Neural progenitor cell (in vitro differentiated cells): ENCODE results near the gene SBF1. TPM values are rescaled to one million over a fixed set of nuclear protein-coding genes. Genes with fewer than 3 reads are reported as not detected.

Source experiments
- DNase-seq: peaks from one replicate; pipeline ENCODE4 v3.0.0-alpha.2; 2016; ENCODE audit warnings: low spot score
- H2AFZ ChIP-seq: fragments of 200-600 bp; sonication (generic); replicated peaks from 2 replicates; pipeline ENCODE4 v1.6.1; 2016; ENCODE audit warnings: antibody characterized with exemption
- H3F3A ChIP-seq: fragments of 200-600 bp; sonication (generic); 2 replicates; pipeline ENCODE4 v1.6.1; 2016; ENCODE audit warnings: antibody characterized with exemption, low read depth
- H3K27ac ChIP-seq: fragments of 200-600 bp; sonication (generic); 2 replicates; pipeline ENCODE4 v1.5.1; 2016; ENCODE audit warnings: mild to moderate bottlenecking
- H3K27me3 ChIP-seq: fragments of 200-600 bp; sonication (generic); 2 replicates; pipeline ENCODE4 v1.6.1; 2016; ENCODE audit warnings: mild to moderate bottlenecking, moderate library complexity
- H3K36me3 ChIP-seq: fragments of 200-600 bp; sonication (generic); 2 replicates; pipeline ENCODE4 v1.5.1; 2016
- H3K4me1 ChIP-seq: fragments of 200-600 bp; sonication (generic); 2 replicates; pipeline ENCODE4 v1.6.1; 2016; ENCODE audit warnings: mixed run types
- H3K4me2 ChIP-seq: fragments of 200-600 bp; sonication (generic); 2 replicates; pipeline ENCODE4 v1.6.1; 2016
- H3K4me3 ChIP-seq: fragments of 200-600 bp; sonication (generic); 2 replicates; pipeline ENCODE4 v1.5.1; 2016
- H3K79me2 ChIP-seq: fragments of 200-600 bp; sonication (generic); 2 replicates; pipeline ENCODE4 v1.6.1; 2016; ENCODE audit warnings: low read depth
- H3K9ac ChIP-seq: fragments of 200-600 bp; sonication (generic); 2 replicates; pipeline ENCODE4 v1.6.1; 2016
- H3K9me3 ChIP-seq: fragments of 200-600 bp; sonication (generic); 2 replicates; pipeline ENCODE4 v1.5.1; 2016; ENCODE audit warnings: low read depth
- H4K20me1 ChIP-seq: fragments of 200-600 bp; sonication (generic); 2 replicates; pipeline ENCODE4 v1.6.1; 2016; ENCODE audit warnings: low read depth
- H3K27ac Mint-ChIP-seq: 3 replicates; pipeline ENCODE4 v1.8.0; 2021; ENCODE audit warnings: mixed read lengths
- H3K27me3 Mint-ChIP-seq: 2 replicates; pipeline ENCODE4 v1.8.0; 2022; ENCODE audit warnings: low read depth, mild to moderate bottlenecking, inconsistent platforms, moderate library complexity, mixed read lengths; ENCODE audit not compliant: insufficient read depth
- H3K36me3 Mint-ChIP-seq: 3 replicates; pipeline ENCODE4 v1.8.0; 2021; ENCODE audit warnings: mixed read lengths
- H3K4me1 Mint-ChIP-seq: 3 replicates; pipeline ENCODE4 v1.8.0; 2021; ENCODE audit warnings: mixed read lengths
- H3K4me3 Mint-ChIP-seq: 3 replicates; pipeline ENCODE4 v1.8.0; 2021; ENCODE audit warnings: mild to moderate bottlenecking, moderate library complexity, mixed read lengths
- H3K9me3 Mint-ChIP-seq: 3 replicates; pipeline ENCODE4 v1.8.0; 2020; ENCODE audit warnings: mixed read lengths
- CTCF ChIP-seq: fragments of 200-600 bp; sonication (generic); IDR thresholded peaks from 2 replicates; pipeline ENCODE4 v1.5.1; 2017; ENCODE audit warnings: antibody characterized with exemption, mild to moderate bottlenecking
- EZH2 ChIP-seq: fragments of 200-600 bp; sonication (generic); IDR thresholded peaks from 2 replicates; pipeline ENCODE4 v1.6.1; 2017; ENCODE audit warnings: antibody characterized with exemption, mild to moderate bottlenecking, moderate library complexity
- EZH2phosphoT487 ChIP-seq: fragments of 200-600 bp; sonication (generic); IDR thresholded peaks from 2 replicates; pipeline ENCODE4 v1.6.1; 2017; ENCODE audit warnings: antibody characterized with exemption
- total RNA-seq: library from RNA; depleted of rRNA; stranded (reverse); fragments of >200 nt; gene quantifications from 2 replicates; pipeline ENCODE4 v1.2.3, GENCODE V29; 2015; ENCODE audit warnings: low replicate concordance

The SBF1 gene
- total RNA-seq, 1 donor from 2014 or later, result 25.8 TPM

- no peaks in the 10 kb centered on the region for H4K20me1 ChIP-seq
- H3K27ac ChIP-seq, result no peak overlapping the region
- no peaks in the 10 kb centered on the region for H3K9me3 Mint-ChIP-seq
- no peaks in the 10 kb centered on the region for H3K9me3 ChIP-seq
- H3K4me3 Mint-ChIP-seq, result no peak overlapping the region
- H2AFZ ChIP-seq, result no peak overlapping the region
- no peaks in the 10 kb centered on the region for H3F3A ChIP-seq
- H3K9ac ChIP-seq, result no peak overlapping the region
- H3K27me3 ChIP-seq, result no peaks in the 10 kb centered on the region
- no peak for DNase-seq
- H3K4me1 Mint-ChIP-seq, result no peaks in the 10 kb centered on the region
- H3K36me3 ChIP-seq, result peaks cover 7% of the 10 kb centered on the region
- no peak overlapping the region for H3K4me2 ChIP-seq
- no peaks in the 10 kb centered on the region for H3K79me2 ChIP-seq
- no peak overlapping the region for H3K27ac Mint-ChIP-seq
- peaks cover 30% of the 10 kb centered on the region for H3K36me3 Mint-ChIP-seq
- H3K27me3 Mint-ChIP-seq, result peaks cover 2% of the 10 kb centered on the region
- TF ChIP-seq EZH2phosphoT487 (no peak), EZH2 (no peak), CTCF (no peak)
- no peaks in the 10 kb centered on the region for H3K4me1 ChIP-seq
- no peak overlapping the region for H3K4me3 ChIP-seq
These were observed 49.5 kb downstream of the SBF1 start for GRCh38 chr22:50425179-50425916.

- H3K9ac ChIP-seq, result no peak overlapping the region
- no peak overlapping the region for H3K27ac ChIP-seq
- no peak for TF ChIP-seq EZH2phosphoT487
- TF ChIP-seq EZH2, result no peak
- no peak for TF ChIP-seq CTCF
- DNase-seq, result no peak
- peaks cover 4% of the 10 kb centered on the region for H3K27me3 Mint-ChIP-seq
- no peaks in the 10 kb centered on the region for H3K9me3 Mint-ChIP-seq
- no peaks in the 10 kb centered on the region for H3K4me1 Mint-ChIP-seq
- H3K4me1 ChIP-seq, result no peaks in the 10 kb centered on the region
- no peak overlapping the region for H2AFZ ChIP-seq
- no peak overlapping the region for H3K4me3 ChIP-seq
- H3K36me3 ChIP-seq, result peaks cover 7% of the 10 kb centered on the region
- no peak overlapping the region for H3K4me2 ChIP-seq
- peaks cover 4% of the 10 kb centered on the region for H4K20me1 ChIP-seq
- H3K27ac Mint-ChIP-seq, result no peak overlapping the region
- no peaks in the 10 kb centered on the region for H3K27me3 ChIP-seq
- H3K9me3 ChIP-seq, result no peaks in the 10 kb centered on the region
- H3K79me2 ChIP-seq, result no peaks in the 10 kb centered on the region
- H3F3A ChIP-seq, result no peaks in the 10 kb centered on the region
- peaks cover 33% of the 10 kb centered on the region for H3K36me3 Mint-ChIP-seq
- H3K4me3 Mint-ChIP-seq, result no peak overlapping the region
These were observed 50.9 kb downstream of the SBF1 start for GRCh38 chr22:50423956-50424355.

GRCh38 chr22:50422961-50423815 lies 51.6 kb downstream of the SBF1 start:
- no peak overlapping the region for H3K4me3 ChIP-seq
- Mint-ChIP-seq H3K27me3 (peaks cover 4% of the 10 kb centered on the region), H3K9me3 (no peaks in the 10 kb centered on the region), H3K4me3 (no peak overlapping the region), H3K36me3 (peaks cover 30% of the 10 kb centered on the region), H3K27ac (no peak overlapping the region), H3K4me1 (no peaks in the 10 kb centered on the region)
- DNase-seq, result no peak
- H3K36me3 ChIP-seq, result peaks cover 1% of the 10 kb centered on the region
- H3K27me3 ChIP-seq, result no peaks in the 10 kb centered on the region
- H3F3A ChIP-seq, result no peaks in the 10 kb centered on the region
- no peak overlapping the region for H2AFZ ChIP-seq
- H3K9me3 ChIP-seq, result no peaks in the 10 kb centered on the region
- no peak for TF ChIP-seq EZH2phosphoT487
- TF ChIP-seq CTCF, result no peak
- no peak for TF ChIP-seq EZH2
- no peaks in the 10 kb centered on the region for H3K4me1 ChIP-seq
- H4K20me1 ChIP-seq, result peaks cover 5% of the 10 kb centered on the region
- no peak overlapping the region for H3K27ac ChIP-seq
- no peak overlapping the region for H3K9ac ChIP-seq
- H3K79me2 ChIP-seq, result no peaks in the 10 kb centered on the region
- no peak overlapping the region for H3K4me2 ChIP-seq
